ENCODE data around the gene DOK3. TPM values are rescaled to one million over a fixed set of nuclear protein-coding genes. Genes with fewer than 3 reads are reported as not detected.

DOK3 gene
- total and polyA plus RNA-seq, 2 of the 13 experiments (the other 11 are each of a cell fraction or from before 2014, with no cell fraction given), result 1.4 to 1.5 TPM

GRCh38 chr5:177497292-177498012, 12.2 kb downstream of the DOK3 start, which contains the start of gene PDLIM7 (continued):
- TF ChIP-seq, protein P1, sequence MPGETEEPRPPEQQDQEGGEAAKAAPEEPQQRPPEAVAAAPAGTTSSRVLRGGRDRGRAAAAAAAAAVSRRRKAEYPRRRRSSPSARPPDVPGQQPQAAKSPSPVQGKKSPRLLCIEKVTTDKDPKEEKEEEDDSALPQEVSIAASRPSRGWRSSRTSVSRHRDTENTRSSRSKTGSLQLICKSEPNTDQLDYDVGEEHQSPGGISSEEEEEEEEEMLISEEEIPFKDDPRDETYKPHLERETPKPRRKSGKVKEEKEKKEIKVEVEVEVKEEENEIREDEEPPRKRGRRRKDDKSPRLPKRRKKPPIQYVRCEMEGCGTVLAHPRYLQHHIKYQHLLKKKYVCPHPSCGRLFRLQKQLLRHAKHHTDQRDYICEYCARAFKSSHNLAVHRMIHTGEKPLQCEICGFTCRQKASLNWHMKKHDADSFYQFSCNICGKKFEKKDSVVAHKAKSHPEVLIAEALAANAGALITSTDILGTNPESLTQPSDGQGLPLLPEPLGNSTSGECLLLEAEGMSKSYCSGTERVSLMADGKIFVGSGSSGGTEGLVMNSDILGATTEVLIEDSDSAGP (CRISPR knock-in tag; IDR thresholded peaks at IDR 0.05; ENCODE audit: borderline replicate concordance), result peak; percentile 85
- TF ChIP-seq, protein P2, sequence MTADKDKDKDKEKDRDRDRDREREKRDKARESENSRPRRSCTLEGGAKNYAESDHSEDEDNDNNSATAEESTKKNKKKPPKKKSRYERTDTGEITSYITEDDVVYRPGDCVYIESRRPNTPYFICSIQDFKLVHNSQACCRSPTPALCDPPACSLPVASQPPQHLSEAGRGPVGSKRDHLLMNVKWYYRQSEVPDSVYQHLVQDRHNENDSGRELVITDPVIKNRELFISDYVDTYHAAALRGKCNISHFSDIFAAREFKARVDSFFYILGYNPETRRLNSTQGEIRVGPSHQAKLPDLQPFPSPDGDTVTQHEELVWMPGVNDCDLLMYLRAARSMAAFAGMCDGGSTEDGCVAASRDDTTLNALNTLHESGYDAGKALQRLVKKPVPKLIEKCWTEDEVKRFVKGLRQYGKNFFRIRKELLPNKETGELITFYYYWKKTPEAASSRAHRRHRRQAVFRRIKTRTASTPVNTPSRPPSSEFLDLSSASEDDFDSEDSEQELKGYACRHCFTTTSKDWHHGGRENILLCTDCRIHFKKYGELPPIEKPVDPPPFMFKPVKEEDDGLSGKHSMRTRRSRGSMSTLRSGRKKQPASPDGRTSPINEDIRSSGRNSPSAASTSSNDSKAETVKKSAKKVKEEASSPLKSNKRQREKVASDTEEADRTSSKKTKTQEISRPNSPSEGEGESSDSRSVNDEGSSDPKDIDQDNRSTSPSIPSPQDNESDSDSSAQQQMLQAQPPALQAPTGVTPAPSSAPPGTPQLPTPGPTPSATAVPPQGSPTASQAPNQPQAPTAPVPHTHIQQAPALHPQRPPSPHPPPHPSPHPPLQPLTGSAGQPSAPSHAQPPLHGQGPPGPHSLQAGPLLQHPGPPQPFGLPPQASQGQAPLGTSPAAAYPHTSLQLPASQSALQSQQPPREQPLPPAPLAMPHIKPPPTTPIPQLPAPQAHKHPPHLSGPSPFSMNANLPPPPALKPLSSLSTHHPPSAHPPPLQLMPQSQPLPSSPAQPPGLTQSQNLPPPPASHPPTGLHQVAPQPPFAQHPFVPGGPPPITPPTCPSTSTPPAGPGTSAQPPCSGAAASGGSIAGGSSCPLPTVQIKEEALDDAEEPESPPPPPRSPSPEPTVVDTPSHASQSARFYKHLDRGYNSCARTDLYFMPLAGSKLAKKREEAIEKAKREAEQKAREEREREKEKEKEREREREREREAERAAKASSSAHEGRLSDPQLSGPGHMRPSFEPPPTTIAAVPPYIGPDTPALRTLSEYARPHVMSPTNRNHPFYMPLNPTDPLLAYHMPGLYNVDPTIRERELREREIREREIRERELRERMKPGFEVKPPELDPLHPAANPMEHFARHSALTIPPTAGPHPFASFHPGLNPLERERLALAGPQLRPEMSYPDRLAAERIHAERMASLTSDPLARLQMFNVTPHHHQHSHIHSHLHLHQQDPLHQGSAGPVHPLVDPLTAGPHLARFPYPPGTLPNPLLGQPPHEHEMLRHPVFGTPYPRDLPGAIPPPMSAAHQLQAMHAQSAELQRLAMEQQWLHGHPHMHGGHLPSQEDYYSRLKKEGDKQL (CRISPR knock-in tag; IDR thresholded peaks at IDR 0.05; ENCODE audit: low read depth), result no peak
- TF ChIP-seq GTF3A (CRISPR knock-in tag; conservative IDR thresholded peaks at IDR 0.05), result no peak
- TF ChIP-seq ZNF333 (CRISPR knock-in tag; IDR thresholded peaks at IDR 0.05; ENCODE audit: borderline replicate concordance), result 0 out of 2 replicates have a peak, but pooled peaks have one; percentile 41
- no peak for TF ChIP-seq RAD51 (IDR thresholded peaks at IDR 0.05; ENCODE audit: borderline replicate concordance)
- peak; percentile 98 for TF ChIP-seq KDM1A (CRISPR knock-in tag; IDR thresholded peaks at IDR 0.05)
- no peak for TF ChIP-seq NR2F6 (IDR thresholded peaks at IDR 0.05)
- TF ChIP-seq NR2F6 (CRISPR knock-in tag; IDR thresholded peaks at IDR 0.05), result peak; percentile 10; the same call in 1 of the 2 replicates
- TF ChIP-seq GATA4 (IDR thresholded peaks at IDR 0.05; ENCODE audit: borderline replicate concordance, low read depth), result peak; percentile 65; the same call in 1 of the 2 replicates
- TF ChIP-seq, protein P3, sequence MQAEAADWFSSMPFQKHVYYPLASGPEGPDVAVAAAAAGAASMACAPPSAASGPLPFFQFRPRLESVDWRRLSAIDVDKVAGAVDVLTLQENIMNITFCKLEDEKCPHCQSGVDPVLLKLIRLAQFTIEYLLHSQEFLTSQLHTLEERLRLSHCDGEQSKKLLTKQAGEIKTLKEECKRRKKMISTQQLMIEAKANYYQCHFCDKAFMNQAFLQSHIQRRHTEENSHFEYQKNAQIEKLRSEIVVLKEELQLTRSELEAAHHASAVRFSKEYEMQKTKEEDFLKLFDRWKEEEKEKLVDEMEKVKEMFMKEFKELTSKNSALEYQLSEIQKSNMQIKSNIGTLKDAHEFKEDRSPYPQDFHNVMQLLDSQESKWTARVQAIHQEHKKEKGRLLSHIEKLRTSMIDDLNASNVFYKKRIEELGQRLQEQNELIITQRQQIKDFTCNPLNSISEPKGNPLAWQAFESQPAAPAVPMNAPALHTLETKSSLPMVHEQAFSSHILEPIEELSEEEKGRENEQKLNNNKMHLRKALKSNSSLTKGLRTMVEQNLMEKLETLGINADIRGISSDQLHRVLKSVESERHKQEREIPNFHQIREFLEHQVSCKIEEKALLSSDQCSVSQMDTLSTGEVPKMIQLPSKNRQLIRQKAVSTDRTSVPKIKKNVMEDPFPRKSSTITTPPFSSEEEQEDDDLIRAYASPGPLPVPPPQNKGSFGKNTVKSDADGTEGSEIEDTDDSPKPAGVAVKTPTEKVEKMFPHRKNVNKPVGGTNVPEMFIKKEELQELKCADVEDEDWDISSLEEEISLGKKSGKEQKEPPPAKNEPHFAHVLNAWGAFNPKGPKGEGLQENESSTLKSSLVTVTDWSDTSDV (CRISPR knock-in tag; IDR thresholded peaks at IDR 0.05), result no peak
- TF ChIP-seq NR2F1 (CRISPR knock-in tag; IDR thresholded peaks at IDR 0.05), result no peak
- TF ChIP-seq ZNF121 (CRISPR knock-in tag; IDR thresholded peaks at IDR 0.05), result peak; percentile 64
- TF ChIP-seq ZMYM3 (CRISPR knock-in tag; IDR thresholded peaks at IDR 0.05), result peak; percentile 100
- TF ChIP-seq BATF2 (CRISPR knock-in tag; IDR thresholded peaks at IDR 0.05), result no peak
- TF ChIP-seq NR3C1 (CRISPR knock-in tag; IDR thresholded peaks at IDR 0.05), result no peak
- peak; percentile 59 for TF ChIP-seq ARNTL (CRISPR knock-in tag; IDR thresholded peaks at IDR 0.05)
- TF ChIP-seq ZNF124 (CRISPR knock-in tag; IDR thresholded peaks at IDR 0.05), result no peak
- TF ChIP-seq KLF11 (CRISPR knock-in tag; IDR thresholded peaks at IDR 0.05), result no peak
- TF ChIP-seq HOXA7 (CRISPR knock-in tag; IDR thresholded peaks at IDR 0.05), result no peak
- no peak for TF ChIP-seq RFX3 (CRISPR knock-in tag; IDR thresholded peaks at IDR 0.05)
